Activated naive CD4-positive, alpha-beta T cell treated with anti-CD3 and anti-CD28 coated beads, Interleukin-2, amount 50 U/mL, for 16 hours (primary cell): ENCODE measurements around the gene USP17L25.
"Not testable (repeated sequence)": the region's sequence is repeated elsewhere in the genome, so short reads cannot be mapped to it uniquely, and the experiment has no call there.

Experiments
- DNase-seq: peaks from one replicate; pipeline ENCODE4 v3.0.0-alpha.2; 2020

USP17L25 gene

GRCh38 chr4:9329611-9330010 lies at the start of gene USP17L25:
USP17L25 (plus strand) TSS chr4:9329911; CDS start chr4:9329911, 0 bp downstream.
- DNase-seq = not testable (repeated sequence)

- not testable (repeated sequence) for DNase-seq
These were observed 5.5 kb upstream of the USP17L25 start for GRCh38 chr4:9324191-9324590.

- not testable (repeated sequence) for DNase-seq
These were observed 4.8 kb upstream of the USP17L25 start, which contains the start of gene USP17L24 for GRCh38 chr4:9324865-9325264. USP17L24 (plus strand) TSS chr4:9325165; CDS start chr4:9325165, 0 bp downstream.

GRCh38 chr4:9334358-9334757 lies 4.6 kb downstream of the USP17L25 start, which contains the start of gene USP17L26:
USP17L26 (plus strand) TSS chr4:9334658; CDS start chr4:9334658, 0 bp downstream.
- not testable (repeated sequence) for DNase-seq

GRCh38 chr4:9339103-9339502 lies 9.4 kb downstream of the USP17L25 start, which contains the start of gene USP17L5:
USP17L5 (plus strand) TSS chr4:9339403; CDS start chr4:9339403, 0 bp downstream.
- not testable (repeated sequence) for DNase-seq

- not testable (repeated sequence) for DNase-seq
These were observed 14.1 kb downstream of the USP17L25 start, which contains the start of gene USP17L27 for GRCh38 chr4:9343848-9344247. USP17L27 (plus strand) TSS chr4:9344148; CDS start chr4:9344148, 0 bp downstream.

GRCh38 chr4:9348593-9348992 lies 18.9 kb downstream of the USP17L25 start, which contains the start of gene USP17L28:
USP17L28 (plus strand) TSS chr4:9348893; CDS start chr4:9348893, 0 bp downstream.
- not testable (repeated sequence) for DNase-seq

GRCh38 chr4:9350866-9351265 lies 21.2 kb downstream of the USP17L25 start:
- DNase-seq = not testable (repeated sequence)

GRCh38 chr4:9353338-9353737 lies 23.6 kb downstream of the USP17L25 start, which contains the start of gene USP17L29:
USP17L29 (plus strand) TSS chr4:9353638; CDS start chr4:9353638, 0 bp downstream.
- not testable (repeated sequence) for DNase-seq

- DNase-seq = not testable (repeated sequence)
These were observed 33.1 kb downstream of the USP17L25 start, which contains the start of gene USP17L30 for GRCh38 chr4:9362829-9363228. USP17L30 (plus strand) TSS chr4:9363129; CDS start chr4:9363129, 0 bp downstream.

- DNase-seq = not testable (repeated sequence)
These were observed 50.2 kb downstream of the USP17L25 start for GRCh38 chr4:9379881-9380280.
